Neural cell (in vitro differentiated cells): ENCODE data around the gene GRAMD1B. TPM values are rescaled to one million over a fixed set of nuclear protein-coding genes. Genes with fewer than 3 reads are reported as not detected.

Experiments
- H2AFZ ChIP-seq: fragments of 200-600, 300-800 bp; sonication (generic), shearing (Covaris generic); 2 replicates; pipeline ENCODE4 v1.6.0; 2014; ENCODE audit warnings: low read depth, mild to moderate bottlenecking, antibody characterized with exemption, low read length, moderate library complexity
- H3F3A ChIP-seq: fragments of 200-600 bp; shearing (Covaris generic); 2 replicates; pipeline ENCODE4 v1.6.1; 2016; ENCODE audit warnings: mild to moderate bottlenecking, moderate library complexity, mixed read lengths, antibody characterized with exemption, low read length; ENCODE audit not compliant: insufficient read depth, poor library complexity, severe bottlenecking
- H3K27ac ChIP-seq: fragments of 200-600, 300-800 bp; sonication (generic), shearing (Covaris generic); 2 replicates; pipeline ENCODE4 v1.5.1; 2014; ENCODE audit warnings: mild to moderate bottlenecking, low read length, moderate library complexity
- H3K27me3 ChIP-seq: fragments of 300-800, 200-600 bp; sonication (generic), shearing (Covaris generic); 2 replicates; pipeline ENCODE4 v1.6.0; 2014; ENCODE audit warnings: mild to moderate bottlenecking, low read depth, low read length, moderate library complexity; ENCODE audit not compliant: insufficient read depth
- H3K36me3 ChIP-seq: fragments of 300-800, 200-600 bp; sonication (generic), shearing (Covaris generic); 2 replicates; pipeline ENCODE4 v1.5.1; 2014; ENCODE audit warnings: mild to moderate bottlenecking, antibody characterized with exemption, low read length, moderate library complexity; ENCODE audit not compliant: insufficient read depth
- H3K4me2 ChIP-seq: fragments of 300-800, 200-600 bp; sonication (generic), shearing (Covaris generic); 2 replicates; pipeline ENCODE4 v1.6.0; 2014; ENCODE audit warnings: mild to moderate bottlenecking, low read length
- H3K4me3 ChIP-seq: fragments of 300-800, 200-600 bp; sonication (generic), shearing (Covaris generic); 2 replicates; pipeline ENCODE4 v1.5.1; 2014; ENCODE audit warnings: mild to moderate bottlenecking, low read length, moderate library complexity
- H3K79me2 ChIP-seq: fragments of 200-600 bp; shearing (Covaris generic); replicated peaks from 2 replicates; pipeline ENCODE4 v1.6.0; 2014; ENCODE audit warnings: mild to moderate bottlenecking, low read length, moderate library complexity; ENCODE audit not compliant: insufficient read depth
- H3K9ac ChIP-seq: fragments of 300-800, 200-600 bp; sonication (generic), shearing (Covaris generic); 2 replicates; pipeline ENCODE4 v1.6.1; 2016; ENCODE audit warnings: mild to moderate bottlenecking, low read length, mixed read lengths
- H3K9me2 ChIP-seq: fragments of 200-600 bp; shearing (Covaris generic); 2 replicates; pipeline ENCODE4 v1.6.1; 2016; ENCODE audit warnings: mild to moderate bottlenecking, low read length, mixed read lengths; ENCODE audit not compliant: insufficient read depth
- H3K9me3 ChIP-seq: fragments of 200-600, 300-800 bp; sonication (generic), shearing (Covaris generic); 2 replicates; pipeline ENCODE4 v1.6.1; 2016; ENCODE audit warnings: mild to moderate bottlenecking, mixed run types, low read length, moderate library complexity, mixed read lengths
- H4K20me1 ChIP-seq: fragments of 200-600 bp; shearing (Covaris generic); 2 replicates; pipeline ENCODE4 v1.6.1; 2016; ENCODE audit warnings: mild to moderate bottlenecking, mixed run types; ENCODE audit not compliant: insufficient read depth
- EP300 ChIP-seq: fragments of 450-650 bp; conservative IDR thresholded peaks from 2 replicates; pipeline ENCODE4 v1.6.1; 2014; ENCODE audit warnings: antibody characterized with exemption, mild to moderate bottlenecking, moderate library complexity; ENCODE audit not compliant: poor library complexity, severe bottlenecking
- EZH2 ChIP-seq: fragments of 200-600, 300-800 bp; shearing (Covaris generic), sonication (generic); IDR thresholded peaks from 2 replicates; pipeline ENCODE4 v1.6.1; 2014; ENCODE audit warnings: antibody characterized with exemption, low read length, borderline replicate concordance, mild to moderate bottlenecking; ENCODE audit not compliant: insufficient read depth, poor library complexity, severe bottlenecking
- MXI1 ChIP-seq: fragments of 450-650 bp; conservative IDR thresholded peaks from 2 replicates; pipeline ENCODE4 v1.6.1; 2014; ENCODE audit warnings: antibody characterized with exemption, mild to moderate bottlenecking; ENCODE audit not compliant: poor library complexity, severe bottlenecking
- POLR2AphosphoS5 ChIP-seq: IDR thresholded peaks from 2 replicates; pipeline ENCODE4 v1.6.1; 2012
- RAD21 ChIP-seq: fragments of 450-650 bp; conservative IDR thresholded peaks from 2 replicates; pipeline ENCODE4 v1.6.1; 2014; ENCODE audit warnings: antibody characterized with exemption, mild to moderate bottlenecking, moderate library complexity
- SMC3 ChIP-seq: fragments of 450-650 bp; conservative IDR thresholded peaks from 2 replicates; pipeline ENCODE4 v1.6.1; 2014; ENCODE audit warnings: antibody characterized with exemption, mild to moderate bottlenecking, moderate library complexity; ENCODE audit not compliant: poor library complexity
- TAF1 ChIP-seq: IDR thresholded peaks from 2 replicates; pipeline ENCODE4 v1.6.1; 2012; ENCODE audit warnings: low read depth
- polyA plus RNA-seq: library from polyadenylated mRNA; depleted of rRNA; stranded (reverse); fragments of >200 nt; gene quantifications from 2 replicates; pipeline ENCODE4 v1.2.3, GENCODE V29; 2014
- TF ChIP-seq, protein P1 (sequence below): fragments of 450-650 bp; IDR thresholded peaks from 2 replicates; pipeline ENCODE4 v1.5.1; 2014; ENCODE audit warnings: antibody characterized with exemption, mild to moderate bottlenecking, moderate library complexity; ENCODE audit not compliant: poor library complexity, severe bottlenecking
- TF ChIP-seq, protein P2 (sequence below): IDR thresholded peaks from 2 replicates; pipeline ENCODE4 v1.6.1; 2012; ENCODE audit warnings: borderline replicate concordance

GRAMD1B gene
- polyA plus RNA-seq, 1 donor from 2014 or later: 1.5 TPM

DNA sequence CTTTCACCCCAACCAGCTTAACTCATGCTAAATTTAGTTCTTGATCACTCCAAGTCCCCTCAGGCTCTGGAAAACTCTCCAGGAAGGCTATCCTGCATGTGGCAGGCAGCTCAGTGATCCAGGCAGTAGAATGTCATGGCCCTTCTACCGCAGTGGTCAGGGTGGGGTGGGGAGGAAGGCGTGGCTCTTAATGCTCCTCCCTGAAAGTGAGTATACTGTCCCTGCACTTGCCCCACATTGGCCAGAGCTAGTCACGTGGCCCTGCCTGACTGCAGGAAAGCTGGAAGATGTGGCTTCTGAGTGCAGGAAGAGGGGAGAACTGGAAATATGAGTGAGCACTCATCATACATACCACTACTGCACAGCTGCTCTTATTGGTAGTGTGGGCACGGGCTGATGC, 102.1 kb downstream of the GRAMD1B start:
- no peak overlapping the region for H2AFZ ChIP-seq
- TF ChIP-seq EZH2 (no peak), POLR2AphosphoS5 (no peak)
- no peaks in the 10 kb centered on the region for H3K36me3 ChIP-seq
- no peaks in the 10 kb centered on the region for H3K9me3 ChIP-seq
- H3K27me3 ChIP-seq: no peaks in the 10 kb centered on the region
- H3K9ac ChIP-seq: no peak overlapping the region
- no peaks in the 10 kb centered on the region for H3F3A ChIP-seq
- no peak overlapping the region for H3K4me2 ChIP-seq
- no peaks in the 10 kb centered on the region for H3K79me2 ChIP-seq
- H4K20me1 ChIP-seq: no peaks in the 10 kb centered on the region
- H3K27ac ChIP-seq: no peak overlapping the region
- H3K9me2 ChIP-seq: no peaks in the 10 kb centered on the region
- H3K4me3 ChIP-seq: no peak overlapping the region

DNA sequence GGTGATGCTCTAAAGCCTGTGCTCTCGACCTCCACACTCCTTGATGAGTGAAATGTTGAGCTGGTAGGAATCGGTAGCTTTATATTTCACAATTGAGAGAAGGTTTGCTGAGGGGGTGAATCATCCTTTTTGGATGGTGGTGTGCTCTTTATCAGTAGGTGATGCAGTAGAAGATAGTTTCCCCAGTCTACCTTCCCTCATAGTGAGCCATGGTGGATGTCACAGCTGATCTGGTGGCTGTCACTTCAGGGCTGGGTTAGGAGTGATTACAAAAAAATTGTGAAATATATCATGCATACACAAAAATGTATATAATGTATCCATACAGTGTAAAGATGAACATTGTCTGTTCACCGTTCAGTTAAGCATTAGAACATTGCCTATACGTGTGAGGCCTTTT, 105.3 kb downstream of the GRAMD1B start:
- Histone ChIP-seq H4K20me1 (no peaks in the 10 kb centered on the region), H2AFZ (no peak overlapping the region), H3K36me3 (no peaks in the 10 kb centered on the region), H3K9me3 (no peaks in the 10 kb centered on the region), H3K27me3 (no peaks in the 10 kb centered on the region), H3K9me2 (no peaks in the 10 kb centered on the region), H3K4me3 (no peak overlapping the region), H3K4me2 (no peak overlapping the region), H3F3A (no peaks in the 10 kb centered on the region), H3K27ac (no peak overlapping the region), H3K9ac (no peak overlapping the region), H3K79me2 (no peaks in the 10 kb centered on the region)
- TF ChIP-seq EZH2: no peak
- TF ChIP-seq MXI1: no peak
- TF ChIP-seq, protein P1, sequence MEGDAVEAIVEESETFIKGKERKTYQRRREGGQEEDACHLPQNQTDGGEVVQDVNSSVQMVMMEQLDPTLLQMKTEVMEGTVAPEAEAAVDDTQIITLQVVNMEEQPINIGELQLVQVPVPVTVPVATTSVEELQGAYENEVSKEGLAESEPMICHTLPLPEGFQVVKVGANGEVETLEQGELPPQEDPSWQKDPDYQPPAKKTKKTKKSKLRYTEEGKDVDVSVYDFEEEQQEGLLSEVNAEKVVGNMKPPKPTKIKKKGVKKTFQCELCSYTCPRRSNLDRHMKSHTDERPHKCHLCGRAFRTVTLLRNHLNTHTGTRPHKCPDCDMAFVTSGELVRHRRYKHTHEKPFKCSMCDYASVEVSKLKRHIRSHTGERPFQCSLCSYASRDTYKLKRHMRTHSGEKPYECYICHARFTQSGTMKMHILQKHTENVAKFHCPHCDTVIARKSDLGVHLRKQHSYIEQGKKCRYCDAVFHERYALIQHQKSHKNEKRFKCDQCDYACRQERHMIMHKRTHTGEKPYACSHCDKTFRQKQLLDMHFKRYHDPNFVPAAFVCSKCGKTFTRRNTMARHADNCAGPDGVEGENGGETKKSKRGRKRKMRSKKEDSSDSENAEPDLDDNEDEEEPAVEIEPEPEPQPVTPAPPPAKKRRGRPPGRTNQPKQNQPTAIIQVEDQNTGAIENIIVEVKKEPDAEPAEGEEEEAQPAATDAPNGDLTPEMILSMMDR: no peak
- no peak for TF ChIP-seq SMC3
- no peak for TF ChIP-seq POLR2AphosphoS5
- no peak for TF ChIP-seq RAD21
- no peak for TF ChIP-seq EP300
- TF ChIP-seq, protein P2, sequence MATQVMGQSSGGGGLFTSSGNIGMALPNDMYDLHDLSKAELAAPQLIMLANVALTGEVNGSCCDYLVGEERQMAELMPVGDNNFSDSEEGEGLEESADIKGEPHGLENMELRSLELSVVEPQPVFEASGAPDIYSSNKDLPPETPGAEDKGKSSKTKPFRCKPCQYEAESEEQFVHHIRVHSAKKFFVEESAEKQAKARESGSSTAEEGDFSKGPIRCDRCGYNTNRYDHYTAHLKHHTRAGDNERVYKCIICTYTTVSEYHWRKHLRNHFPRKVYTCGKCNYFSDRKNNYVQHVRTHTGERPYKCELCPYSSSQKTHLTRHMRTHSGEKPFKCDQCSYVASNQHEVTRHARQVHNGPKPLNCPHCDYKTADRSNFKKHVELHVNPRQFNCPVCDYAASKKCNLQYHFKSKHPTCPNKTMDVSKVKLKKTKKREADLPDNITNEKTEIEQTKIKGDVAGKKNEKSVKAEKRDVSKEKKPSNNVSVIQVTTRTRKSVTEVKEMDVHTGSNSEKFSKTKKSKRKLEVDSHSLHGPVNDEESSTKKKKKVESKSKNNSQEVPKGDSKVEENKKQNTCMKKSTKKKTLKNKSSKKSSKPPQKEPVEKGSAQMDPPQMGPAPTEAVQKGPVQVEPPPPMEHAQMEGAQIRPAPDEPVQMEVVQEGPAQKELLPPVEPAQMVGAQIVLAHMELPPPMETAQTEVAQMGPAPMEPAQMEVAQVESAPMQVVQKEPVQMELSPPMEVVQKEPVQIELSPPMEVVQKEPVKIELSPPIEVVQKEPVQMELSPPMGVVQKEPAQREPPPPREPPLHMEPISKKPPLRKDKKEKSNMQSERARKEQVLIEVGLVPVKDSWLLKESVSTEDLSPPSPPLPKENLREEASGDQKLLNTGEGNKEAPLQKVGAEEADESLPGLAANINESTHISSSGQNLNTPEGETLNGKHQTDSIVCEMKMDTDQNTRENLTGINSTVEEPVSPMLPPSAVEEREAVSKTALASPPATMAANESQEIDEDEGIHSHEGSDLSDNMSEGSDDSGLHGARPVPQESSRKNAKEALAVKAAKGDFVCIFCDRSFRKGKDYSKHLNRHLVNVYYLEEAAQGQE: no peak
- TF ChIP-seq TAF1: no peak
